HG03520 (cell line): ENCODE measurements around the gene KCNQ1.

Experiments used
- ATAC-seq: cut with Tn5 transposase; IDR thresholded peaks from one replicate; pipeline ENCODE4 v1.9.1; 2021; ENCODE audit warnings: mild to moderate bottlenecking, moderate library complexity; ENCODE audit not compliant: unreplicated experiment

The KCNQ1 gene

DNA sequence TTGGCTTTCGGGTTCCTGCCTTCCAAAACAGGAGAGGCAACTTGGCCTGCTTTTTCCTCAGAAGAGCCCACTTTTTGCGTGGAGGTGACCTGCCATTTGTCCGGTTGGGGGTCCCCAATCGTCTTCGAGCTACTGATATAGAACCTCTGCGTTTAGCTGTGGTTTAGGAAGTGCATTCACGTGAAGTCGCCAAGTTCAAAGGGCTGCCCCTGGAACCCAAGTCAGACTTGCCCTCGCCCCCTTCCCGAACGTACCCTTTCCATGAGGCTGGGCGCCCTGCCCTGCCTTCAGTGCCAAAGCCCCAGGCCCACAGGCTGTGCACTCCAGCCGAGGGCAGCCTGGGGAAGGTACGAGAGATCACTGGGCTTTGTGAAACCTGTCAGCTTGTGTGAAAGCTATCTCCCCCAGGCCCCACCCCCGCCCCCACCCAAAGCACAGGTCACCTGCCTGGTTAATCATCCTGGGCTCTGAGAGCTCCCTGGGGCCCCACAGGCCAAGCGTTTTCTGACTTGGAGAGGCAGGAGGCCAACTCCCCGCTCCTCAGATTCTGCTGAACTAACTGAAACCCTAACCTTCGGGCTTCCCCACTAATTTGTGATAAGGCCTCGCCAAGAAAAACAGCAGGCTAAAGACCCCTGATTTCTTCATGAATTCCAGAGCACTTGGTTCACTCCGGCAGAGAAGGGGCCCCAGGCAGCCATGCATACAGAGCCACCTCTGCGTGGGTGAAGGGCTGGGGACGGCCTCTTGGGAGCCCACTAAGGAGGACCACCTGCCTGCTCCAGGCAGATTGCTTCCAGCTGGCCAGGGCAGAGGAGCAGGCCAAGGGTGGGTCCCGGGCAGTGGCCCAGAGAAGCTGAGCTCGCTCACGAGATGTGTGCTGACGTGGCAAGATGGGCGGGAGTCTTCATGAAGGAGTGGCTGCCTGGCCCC, 280.8 kb downstream of the KCNQ1 start:
- ATAC-seq: no peak

DNA sequence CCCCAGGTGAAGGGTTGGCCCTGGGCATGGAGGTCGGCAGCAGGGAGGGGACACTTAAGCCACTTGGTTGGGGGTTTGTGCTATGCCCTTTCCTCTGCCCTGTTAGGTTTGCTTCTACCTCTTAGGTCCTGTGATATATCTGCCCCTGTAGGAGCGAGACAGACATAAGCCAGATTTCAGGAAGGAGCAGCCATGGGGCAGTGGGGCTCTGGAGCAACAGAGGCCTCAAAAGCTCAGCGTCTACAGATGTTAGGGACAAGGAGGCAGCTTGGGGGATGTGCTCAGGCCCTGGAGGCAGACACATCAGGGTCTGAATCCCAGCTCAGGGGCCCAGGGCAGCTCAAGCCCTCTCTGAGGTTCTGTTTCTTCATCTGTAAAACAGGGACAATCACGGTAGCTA, 282.2 kb downstream of the KCNQ1 start:
- ATAC-seq: no peak

DNA sequence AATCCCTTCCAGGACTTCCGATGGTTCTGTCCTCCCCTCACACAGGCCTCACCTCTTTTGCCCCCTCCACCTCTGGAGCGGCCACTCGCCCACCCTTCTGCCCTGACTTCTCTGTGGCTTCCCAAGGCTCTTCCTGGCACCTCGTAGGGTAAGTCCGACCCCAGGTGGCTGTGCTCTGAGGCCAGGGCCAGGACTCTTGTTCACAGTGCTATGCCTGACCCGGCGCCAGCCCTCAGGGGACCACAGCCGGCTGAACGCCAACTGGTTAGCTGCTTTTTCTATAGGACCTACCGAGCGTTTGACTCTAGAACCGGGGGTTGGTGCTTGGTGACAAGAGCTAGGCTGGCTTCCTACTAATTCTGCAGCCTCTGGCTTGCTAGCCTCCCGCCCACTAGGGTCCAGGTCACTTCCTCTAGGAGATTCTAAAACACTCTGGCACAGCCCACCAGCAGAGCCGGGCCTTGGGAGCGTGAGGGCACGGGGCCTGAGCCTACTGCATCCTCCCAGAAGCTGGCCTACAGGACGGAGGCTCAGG, 283.4 kb downstream of the KCNQ1 start:
- ATAC-seq: no peak

DNA sequence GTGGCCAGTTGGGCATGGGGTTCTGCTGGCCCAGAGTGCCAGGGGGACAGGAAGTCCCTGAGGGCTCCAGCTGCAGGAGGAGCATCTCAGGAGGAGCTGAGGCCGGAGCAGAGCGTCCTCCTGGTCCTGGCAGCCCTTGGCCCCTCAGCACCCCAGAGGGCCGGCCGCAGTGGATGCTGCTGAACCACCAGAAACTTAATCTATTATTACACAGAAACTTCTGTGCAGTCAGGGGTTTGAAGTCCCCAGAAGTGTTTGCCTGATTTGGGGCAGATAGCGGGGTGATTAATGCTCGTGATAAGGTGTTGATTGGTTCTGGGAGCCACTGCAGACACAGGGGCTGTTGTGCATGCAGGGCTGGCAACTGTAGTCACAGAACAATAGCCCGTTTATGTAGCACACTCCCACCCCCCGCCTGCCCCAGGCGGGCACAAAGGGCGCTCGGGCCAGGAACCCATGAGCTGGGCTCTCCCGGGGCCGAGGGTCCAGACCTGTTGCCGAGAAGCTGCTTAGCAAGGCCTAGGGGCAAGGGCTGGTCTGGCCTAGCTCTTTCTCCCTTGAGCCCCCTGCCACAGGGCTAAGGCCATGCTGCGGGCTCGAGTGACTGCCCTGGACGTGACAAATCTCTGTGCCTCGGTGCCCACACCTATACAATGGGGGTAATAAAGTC, 284.0 kb downstream of the KCNQ1 start:
- ATAC-seq: no peak

DNA sequence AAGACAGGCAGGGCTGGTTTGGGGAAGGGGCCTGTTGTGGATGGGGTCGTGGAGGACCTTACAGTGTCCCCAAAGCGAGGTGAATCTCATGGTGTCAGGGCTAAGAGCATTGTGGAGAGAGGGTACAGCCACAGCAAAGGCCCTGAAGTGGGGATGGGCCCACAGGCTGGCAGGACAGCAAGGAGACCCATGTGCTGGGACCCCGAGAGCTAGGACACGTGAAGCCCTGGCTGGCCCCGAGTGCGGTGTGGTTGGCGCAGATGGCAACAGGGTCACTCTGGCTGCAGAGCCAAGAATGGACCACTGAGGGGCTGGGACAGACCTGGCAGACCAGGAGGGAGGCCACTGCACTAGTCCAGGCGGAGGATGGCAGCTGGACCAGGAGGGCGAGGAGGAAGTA, 285.0 kb downstream of the KCNQ1 start:
- no peak for ATAC-seq

DNA sequence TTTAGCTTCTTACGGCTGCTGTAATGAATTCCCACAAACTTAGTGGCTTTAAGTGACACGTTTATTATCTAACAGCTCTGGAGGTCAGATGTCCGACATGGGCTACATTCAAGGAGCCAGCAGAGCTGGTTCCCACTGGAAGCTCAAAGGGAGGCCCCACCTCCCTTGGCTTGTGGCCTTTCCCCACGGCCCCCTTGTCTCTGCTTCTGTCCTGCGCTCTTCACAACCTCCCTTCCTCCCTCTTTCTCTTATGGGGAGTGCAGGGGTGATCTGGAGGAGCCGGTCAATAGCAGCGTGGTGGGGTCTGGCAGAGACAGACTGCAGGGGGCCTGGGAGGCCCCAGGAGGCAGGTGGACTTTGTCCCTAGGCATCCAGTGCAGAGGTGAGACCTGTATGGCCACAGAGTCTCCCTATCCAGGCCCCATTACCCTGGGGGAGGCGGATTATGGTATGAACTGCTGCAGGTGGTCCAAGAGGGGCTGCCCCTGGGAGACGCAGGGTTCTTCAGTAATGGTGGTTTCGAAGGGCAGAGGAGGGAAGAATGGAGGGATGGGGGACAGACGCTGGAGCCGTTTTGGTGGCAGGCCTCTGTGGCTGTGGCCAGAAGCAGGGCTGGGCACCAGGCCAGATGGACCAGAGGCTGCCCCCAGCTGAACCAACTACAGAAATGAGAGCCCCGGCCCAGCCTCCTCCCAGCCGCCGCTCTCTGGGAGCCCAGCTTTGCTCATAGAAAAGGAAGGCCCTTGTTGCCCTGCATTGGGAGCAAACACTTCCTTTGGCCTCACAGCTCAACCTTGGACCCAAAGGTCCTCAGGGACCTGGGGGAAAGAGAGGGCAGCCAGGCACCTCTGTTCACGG, 285.7 kb downstream of the KCNQ1 start:
- ATAC-seq: no peak

DNA sequence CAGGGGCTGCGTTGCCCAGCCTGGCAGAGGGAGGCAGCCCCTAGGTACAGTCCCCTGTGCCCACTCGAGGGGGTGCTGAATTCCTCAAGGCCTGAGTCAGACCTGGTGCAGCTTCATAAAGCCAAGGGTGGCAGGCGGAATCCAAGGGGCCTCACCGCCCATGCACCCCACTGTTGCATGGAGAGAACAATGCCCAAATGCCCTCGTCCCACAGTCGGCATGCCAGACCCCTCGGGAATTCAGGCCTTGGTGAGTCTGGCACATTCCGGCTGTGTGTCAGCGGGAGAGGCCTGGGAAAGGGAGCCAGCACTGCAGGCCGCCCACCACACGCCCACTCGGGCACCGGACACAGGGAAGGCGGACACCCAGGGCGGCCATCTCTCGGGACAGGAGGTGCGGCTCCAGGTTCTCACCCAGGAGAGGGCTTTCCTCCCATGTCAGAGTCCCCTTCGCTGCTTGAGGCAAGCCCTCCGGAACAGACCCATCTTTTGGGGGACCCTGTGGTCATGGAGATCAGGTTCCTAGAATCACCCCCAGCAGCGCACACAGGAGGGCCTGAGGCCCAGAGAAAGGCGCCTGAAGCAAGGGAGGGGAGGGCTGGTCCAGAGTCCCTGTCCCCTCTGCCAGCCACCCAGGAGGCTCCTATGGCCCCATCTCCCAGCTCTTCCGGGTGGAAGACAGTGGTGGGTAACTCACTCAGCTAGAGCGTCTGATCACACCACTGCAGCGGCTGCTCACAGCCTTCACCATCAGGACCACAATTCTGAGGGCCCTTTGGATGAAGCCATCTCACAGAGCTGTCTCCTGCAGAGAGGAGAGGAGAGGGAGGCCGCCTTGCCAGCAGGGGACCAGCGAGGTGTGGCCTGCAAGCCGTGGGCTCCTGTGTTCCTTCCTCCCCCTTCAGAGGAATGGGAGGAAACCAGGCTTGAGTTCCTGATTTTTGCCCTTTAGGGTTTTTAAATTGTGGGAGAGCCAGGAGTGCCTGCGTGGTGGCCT, 286.6 kb downstream of the KCNQ1 start:
- ATAC-seq: no peak

DNA sequence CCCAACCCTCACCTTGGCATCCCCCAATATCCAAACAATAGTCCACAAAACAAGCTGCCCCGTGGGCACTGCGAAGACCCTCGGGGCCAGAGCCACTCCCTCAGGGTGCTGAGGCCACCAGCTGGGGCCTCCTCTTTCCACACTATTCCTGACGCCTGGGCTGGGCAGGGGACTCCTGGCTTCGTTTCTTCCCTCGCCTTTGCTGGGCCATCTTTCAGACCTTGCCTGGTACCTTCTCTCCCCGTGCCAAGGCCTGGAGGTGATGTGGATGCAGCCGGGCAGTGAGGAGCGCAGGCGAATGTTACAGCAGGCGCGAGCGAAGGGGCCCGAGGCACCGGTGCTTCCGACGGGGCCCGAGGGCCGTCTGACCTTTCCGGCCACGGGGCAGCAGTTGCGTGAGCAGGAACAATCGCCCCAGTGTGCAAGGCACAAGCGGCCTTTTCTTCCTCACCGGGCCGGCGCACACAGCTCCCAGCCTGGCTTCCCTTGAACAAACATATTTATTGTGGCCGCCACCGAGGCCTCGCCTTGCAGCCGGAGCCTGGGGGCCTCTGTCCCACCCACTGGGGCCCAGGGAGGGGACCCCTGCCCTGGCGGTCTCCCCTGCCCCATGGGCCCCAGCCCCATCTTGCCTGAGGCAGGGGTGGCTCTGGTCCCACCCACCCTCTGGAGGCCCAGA, 287.6 kb downstream of the KCNQ1 start:
- ATAC-seq: no peak

DNA sequence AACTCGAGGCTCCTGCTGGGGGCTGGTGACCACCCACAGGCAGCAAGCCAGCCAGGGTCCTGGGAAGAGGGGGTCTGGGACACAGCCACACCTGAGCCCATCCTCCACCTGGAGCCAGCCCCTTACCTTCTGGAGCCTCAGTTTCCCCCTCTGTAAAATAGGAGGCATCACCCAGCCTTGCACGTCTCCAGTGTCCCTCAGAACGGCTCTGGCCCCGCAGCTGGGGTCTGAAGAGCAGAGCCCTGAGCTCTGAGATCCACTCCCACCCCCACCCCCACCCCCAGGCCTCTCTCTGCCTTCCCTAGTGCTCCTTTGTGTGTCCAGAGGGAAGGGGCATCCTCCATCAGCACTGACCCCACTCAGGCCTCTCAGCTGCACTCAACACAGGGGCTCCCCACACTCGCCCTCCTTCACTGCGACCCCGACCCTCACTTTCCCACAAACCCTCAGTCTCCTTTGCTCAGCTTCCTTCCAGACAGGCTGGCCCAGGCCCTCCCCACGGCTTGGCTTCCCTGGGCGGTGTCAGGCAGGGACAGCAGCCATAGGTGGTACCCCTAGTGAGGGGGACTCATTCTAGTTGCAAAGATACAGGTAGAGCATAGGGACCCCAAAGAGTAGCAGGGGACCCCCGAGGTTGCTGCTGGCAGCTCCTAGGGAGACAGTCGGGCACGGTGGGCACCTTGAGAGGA, 288.3 kb downstream of the KCNQ1 start:
- no peak for ATAC-seq

DNA sequence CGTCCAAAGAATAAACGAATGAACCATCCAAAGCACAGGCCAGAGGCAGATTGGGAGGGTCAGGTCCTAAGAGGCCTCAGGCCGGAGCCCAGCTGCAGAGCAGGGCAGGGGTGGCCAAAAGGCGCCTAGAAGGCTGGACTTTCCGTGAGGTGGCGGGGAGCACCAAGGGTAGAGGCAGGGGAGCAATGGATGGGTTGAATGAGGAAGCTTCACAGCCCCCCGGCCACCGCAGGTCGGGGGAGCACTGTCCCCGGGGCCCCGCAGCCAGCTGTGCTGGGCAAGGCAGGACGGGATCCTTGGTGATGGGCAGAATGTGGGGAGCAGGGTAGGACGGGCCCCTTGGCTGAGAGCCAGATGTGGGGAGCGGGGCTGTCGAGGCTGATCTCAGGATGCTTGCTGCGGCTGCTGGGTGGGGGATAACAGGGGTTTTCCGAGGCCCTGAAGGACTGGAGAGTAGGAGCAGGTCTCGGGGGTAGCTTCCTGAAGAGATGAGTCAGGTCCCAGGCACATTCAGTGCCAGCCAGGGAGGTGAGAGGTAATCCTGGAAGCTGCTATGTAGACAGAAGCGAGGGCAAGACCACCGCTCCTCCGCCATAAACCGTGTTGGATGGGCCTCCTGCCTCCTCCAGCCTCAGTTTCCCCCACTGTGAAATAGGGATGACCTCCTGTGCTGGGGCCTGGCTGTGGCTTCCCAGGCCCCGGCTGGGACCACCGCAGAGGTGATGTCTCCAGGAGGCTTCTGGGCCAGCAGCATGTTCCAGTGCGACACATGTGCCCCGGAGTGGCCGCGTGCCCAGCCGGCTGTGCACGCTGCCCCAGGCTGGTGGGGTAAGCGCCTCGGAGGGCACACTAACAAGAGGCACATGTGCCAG, 289.6 kb downstream of the KCNQ1 start:
- no peak for ATAC-seq

DNA sequence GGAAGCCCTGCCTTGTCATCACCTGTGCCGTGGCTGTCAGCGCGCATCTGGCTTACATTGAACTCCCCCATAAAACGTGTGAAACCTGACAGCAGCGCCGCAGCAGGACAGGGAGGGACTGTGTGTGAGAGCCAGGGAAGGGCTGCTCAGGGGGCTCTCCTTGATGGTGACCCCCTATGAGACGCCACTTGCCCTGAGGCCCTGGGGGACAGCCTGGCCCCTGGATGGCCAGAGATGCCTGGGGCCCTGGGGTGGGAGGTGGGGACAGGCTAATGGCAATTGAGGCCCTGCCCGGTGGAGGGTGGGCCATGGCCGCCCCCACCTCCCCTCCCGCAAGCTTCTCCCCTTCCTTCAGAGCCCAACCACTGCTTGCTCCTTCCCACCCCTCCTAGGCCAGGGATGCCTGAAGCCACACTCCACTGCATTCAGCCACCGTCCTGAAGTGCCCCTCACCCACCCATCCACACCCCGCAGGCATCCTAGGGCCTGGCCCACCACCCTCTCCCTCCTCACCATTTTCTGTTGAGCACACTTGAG, 290.3 kb downstream of the KCNQ1 start:
- ATAC-seq: no peak

DNA sequence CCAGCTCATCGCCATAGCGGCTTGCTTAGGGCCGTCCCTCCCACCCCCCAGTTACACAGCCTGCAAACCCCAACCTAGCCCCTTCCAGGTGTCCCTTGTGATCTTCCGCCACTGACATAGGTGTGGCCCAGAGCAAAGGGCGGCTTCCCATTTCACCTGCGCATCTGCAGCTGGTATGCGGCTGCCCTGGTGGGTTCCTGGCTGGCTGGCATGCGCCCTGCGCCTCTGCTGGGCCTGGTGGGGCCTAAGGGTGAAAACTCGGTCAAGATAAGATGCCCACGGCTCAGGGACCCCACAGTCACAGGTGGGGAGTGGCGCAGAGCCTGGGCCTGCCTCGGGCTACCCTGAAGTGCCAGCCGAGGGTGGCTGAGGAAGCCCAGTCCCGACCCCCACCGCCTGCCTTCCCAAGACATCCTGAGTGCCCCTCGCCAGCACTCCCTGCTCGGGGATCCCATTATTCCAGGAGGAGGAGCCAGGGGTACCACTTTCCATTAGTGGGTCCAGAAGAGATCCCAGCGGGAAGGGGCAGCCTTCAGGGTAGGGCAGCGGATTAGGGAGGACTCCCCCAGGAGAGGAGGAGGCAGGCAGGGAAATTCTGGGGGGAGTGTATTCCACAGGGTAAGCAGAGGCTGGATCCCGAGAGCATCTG, 291.9 kb downstream of the KCNQ1 start:
- no peak for ATAC-seq

DNA sequence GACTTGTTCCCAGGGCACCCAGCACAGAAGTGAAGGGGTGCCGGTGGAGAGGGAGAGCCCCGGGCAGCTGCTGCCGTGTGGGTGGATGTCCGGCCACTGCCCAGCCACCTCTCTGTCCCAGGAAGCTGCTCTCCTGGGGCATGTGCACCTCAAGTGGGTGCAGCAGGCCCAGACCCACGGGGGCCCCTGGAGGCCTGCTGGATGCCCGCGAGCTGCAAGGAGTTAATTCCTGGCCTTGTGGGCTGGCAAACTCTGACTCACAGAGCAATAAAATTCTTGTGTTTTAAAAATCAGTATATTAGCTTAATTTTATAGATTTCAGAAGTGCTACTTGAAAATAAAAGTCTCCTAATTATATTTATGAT, 292.4 kb downstream of the KCNQ1 start:
- ATAC-seq: no peak

DNA sequence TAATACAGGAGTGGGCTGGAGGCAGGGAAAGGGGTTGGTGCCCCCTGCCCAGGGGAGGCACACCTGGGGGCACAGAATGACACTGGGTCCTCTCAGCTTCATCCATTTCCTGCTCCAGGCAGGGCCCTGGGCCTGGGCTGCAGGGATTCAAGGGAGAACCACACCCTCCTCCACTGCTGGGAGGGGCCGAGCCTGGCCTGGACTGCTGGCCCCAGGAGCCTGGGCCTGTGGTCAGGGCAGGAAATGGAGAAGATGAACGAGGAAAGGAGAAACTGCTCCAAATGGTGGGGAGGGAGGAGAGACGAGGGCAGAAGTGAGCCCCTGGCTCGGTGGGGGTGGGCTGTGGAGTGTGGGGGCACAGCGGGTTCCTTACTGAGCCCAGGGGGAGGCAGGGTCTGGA, 293.1 kb downstream of the KCNQ1 start:
- no peak for ATAC-seq

DNA sequence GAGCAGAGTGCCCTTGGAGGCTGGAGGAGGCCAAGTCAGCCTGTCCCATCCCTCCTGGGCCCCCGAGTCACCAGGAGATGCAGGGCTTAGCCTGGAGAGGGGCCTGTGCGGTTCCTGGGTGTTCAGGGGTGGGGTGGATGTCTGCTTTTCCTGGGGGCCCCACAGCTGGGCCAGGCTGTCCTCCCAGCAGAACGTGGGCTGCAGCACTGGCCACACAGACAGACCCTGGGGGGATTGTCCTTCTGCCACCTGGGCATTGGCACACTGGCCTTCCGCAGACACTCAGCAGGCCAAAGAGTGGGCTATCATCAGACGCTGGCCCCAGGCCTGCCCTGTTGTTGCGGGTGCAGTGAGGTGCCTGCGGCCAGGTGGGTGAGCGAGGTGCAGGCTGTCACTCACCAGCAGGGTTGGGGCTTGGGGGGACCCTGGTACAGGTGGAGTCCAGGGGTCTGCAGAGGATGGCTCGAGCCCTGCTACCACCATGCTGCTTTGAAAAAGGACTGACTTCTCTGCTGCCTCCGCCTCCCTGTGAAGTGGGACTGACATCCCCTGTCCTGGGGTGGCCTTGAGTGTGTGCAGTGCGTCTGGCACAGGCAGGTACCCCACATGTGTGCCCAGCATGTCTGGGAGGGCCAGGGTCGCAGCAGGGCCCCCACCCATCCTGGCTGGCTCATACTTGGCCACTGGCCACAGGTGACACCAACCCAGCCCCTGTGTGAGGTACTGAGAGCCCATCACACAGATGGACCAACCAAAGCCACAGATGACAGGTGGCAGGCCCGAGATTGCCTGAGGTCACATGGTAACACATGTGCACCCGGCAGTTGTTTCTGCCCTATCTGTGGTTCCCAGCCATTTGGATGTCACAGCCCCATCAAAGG, 294.0 kb downstream of the KCNQ1 start:
- no peak for ATAC-seq
